Measurements from ENCODE around the gene NUBPL.

DNA sequence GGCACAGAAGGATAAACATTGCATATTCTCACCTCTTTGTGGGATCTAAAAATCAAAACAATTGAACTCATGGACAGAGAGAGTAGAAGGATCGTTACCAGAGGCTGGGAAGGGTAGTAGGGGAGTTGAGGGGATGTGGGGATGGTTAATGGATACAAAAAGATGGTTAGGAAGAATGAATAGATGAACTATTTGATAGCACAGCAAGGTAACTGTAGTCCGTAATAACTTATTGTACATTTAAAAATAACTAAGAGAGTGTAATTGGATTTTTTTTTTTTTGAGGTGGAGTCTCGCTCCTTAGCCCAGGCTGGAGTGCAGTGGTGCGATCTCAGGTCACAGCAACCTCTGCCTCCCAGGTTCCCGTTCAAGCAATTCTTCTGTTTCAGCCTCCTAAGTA lies 52.0 kb downstream of the NUBPL start:
- TF ChIP-seq, protein P1, sequence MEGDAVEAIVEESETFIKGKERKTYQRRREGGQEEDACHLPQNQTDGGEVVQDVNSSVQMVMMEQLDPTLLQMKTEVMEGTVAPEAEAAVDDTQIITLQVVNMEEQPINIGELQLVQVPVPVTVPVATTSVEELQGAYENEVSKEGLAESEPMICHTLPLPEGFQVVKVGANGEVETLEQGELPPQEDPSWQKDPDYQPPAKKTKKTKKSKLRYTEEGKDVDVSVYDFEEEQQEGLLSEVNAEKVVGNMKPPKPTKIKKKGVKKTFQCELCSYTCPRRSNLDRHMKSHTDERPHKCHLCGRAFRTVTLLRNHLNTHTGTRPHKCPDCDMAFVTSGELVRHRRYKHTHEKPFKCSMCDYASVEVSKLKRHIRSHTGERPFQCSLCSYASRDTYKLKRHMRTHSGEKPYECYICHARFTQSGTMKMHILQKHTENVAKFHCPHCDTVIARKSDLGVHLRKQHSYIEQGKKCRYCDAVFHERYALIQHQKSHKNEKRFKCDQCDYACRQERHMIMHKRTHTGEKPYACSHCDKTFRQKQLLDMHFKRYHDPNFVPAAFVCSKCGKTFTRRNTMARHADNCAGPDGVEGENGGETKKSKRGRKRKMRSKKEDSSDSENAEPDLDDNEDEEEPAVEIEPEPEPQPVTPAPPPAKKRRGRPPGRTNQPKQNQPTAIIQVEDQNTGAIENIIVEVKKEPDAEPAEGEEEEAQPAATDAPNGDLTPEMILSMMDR (IDR thresholded peaks at IDR 0.05): no peak
- TF ChIP-seq POLR2A (IDR thresholded peaks at IDR 0.05): no peak
- TF ChIP-seq POLR2AphosphoS5 (IDR thresholded peaks at IDR 0.05): no peak

All from suprapubic skin (tissue), 4 donors.